ENCODE results near the gene AIMP2. TPM values are rescaled to one million over a fixed set of nuclear protein-coding genes. Genes with fewer than 3 reads are reported as not detected.

AIMP2 gene
- 65.4 and 75.0 TPM in 2 replicates for total RNA-seq

DNA sequence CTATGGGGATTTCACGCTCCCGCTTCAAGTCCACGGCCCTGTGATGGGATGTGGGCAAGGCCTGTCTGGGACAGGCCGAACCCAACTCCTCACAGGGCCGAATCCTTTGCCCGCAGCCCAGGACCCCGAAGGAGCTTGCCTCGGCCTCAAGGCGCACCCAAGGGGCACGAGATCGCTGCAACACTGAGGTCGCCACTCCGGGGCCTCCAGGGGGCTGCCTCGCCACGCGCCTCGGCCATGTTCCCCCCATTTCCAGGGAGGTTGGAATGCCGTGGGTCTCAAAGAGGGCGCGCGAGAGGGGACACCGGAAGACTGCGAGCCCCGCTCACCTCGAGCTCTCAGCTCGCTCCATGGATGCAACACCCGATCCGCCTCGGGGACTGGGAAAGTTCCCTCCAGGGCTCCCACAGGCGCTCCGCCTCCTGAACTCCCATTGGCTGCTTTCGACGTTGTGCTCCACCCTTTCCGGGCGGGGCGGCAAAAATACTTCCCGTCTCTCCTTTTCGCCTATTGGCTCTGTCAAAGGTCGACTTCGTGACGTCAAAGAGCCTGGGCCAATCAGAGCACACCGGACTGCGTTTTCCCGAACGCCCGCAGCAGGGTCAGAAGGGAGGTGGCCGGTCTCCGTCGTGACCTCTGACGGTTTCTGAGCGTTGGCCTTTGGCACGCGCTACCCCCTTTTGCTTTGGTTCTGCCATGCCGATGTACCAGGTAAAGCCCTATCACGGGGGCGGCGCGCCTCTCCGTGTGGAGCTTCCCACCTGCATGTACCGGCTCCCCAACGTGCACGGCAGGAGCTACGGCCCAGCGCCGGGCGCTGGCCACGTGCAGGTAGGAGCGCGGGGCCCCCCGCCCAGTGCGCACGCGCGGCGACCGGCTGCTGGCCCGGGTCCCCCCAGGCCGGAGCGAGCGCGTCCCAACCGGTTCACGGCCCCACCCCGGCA, at the start of gene AIMP2, which contains the start of gene PMS2:
Gene AIMP2 (plus strand): TSS at position 605 of the 944 bp plus-strand sequence. CDS start 92 bp downstream, at position 697.
Gene PMS2 (minus strand): TSS at position 382 of the 944 bp plus-strand sequence. CDS start 30 bp downstream, at position 352.

GRCh38 chr7:5970347-5970911, 38.6 kb upstream of the AIMP2 start, which contains the start of gene RSPH10B:
RSPH10B (minus strand) TSS chr7:5970689; CDS start chr7:5967116, 3,573 bp downstream.

GRCh38 chr7:6030988-6031387, 21.9 kb downstream of the AIMP2 start, which contains the start of gene ANKRD61:
ANKRD61 (plus strand) TSS chr7:6031376; CDS start chr7:6031376, 0 bp downstream.

Small RNA genes within 50 kb of the gene (small RNA-seq; reads per million reads assigned to genes)
- gene RF00019 (not detected), gene RNU6-218P (not detected), gene SNORA80D (27.6 reads per million, percentile 97 among the genes with 10 or more reads in this experiment)

Other genes with a start within 250 kb of the AIMP2 start
- 46.1 and 48.9 TPM in 2 replicates for gene RNF216, start 227.6 kb upstream of the AIMP2 start, total RNA-seq
- not detected in 2 replicates for gene OCM, start 128.5 kb upstream of the AIMP2 start, total RNA-seq
- 111 and 113 TPM in 2 replicates for gene CCZ1, start 110.5 kb upstream of the AIMP2 start, total RNA-seq
- 0.53 TPM in 1 of 2 replicates, not detected in the other for gene RSPH10B, start 38.6 kb upstream of the AIMP2 start, total RNA-seq
- 22.1 and 25.1 TPM in 2 replicates for gene PMS2, start 223 bp upstream of the AIMP2 start, total RNA-seq
- 0.22 TPM in 1 of 2 replicates, not detected in the other for gene ANKRD61, start 22.1 kb downstream of the AIMP2 start, total RNA-seq
- 116 and 198 TPM in 2 replicates for gene EIF2AK1, start 49.9 kb downstream of the AIMP2 start, total RNA-seq
- gene USP42, start 95.7 kb downstream of the AIMP2 start, total RNA-seq: 9.4 and 11.3 TPM in 2 replicates